ENCODE measurements around the gene NEDD4.

GRCh38 chr15:55863911-55864310, 129.5 kb downstream of the NEDD4 start:
- TF ChIP-seq POLR2A (IDR thresholded peaks at IDR 0.05) (no peak), CTCF (IDR thresholded peaks at IDR 0.05) (no peak)

Measured in testis (tissue), 2 donors.